Activated CD4-positive, alpha-beta T cell treated with anti-CD3 and anti-CD28 coated beads, Interleukin-10, Interleukin-2, amounts not matched to agents 100 ng/mL and 50 ng/mL, durations not matched to agents 16 hours and 8 hours (primary cell): ENCODE data around the gene DMAP1.
"Not testable (repeated sequence)": the region's sequence is repeated elsewhere in the genome, so short reads cannot be mapped to it uniquely, and the experiment has no call there.

Experiments
- DNase-seq: peaks from one replicate; pipeline ENCODE4 v3.0.0-alpha.2; 2020

Gene DMAP1, protein sequence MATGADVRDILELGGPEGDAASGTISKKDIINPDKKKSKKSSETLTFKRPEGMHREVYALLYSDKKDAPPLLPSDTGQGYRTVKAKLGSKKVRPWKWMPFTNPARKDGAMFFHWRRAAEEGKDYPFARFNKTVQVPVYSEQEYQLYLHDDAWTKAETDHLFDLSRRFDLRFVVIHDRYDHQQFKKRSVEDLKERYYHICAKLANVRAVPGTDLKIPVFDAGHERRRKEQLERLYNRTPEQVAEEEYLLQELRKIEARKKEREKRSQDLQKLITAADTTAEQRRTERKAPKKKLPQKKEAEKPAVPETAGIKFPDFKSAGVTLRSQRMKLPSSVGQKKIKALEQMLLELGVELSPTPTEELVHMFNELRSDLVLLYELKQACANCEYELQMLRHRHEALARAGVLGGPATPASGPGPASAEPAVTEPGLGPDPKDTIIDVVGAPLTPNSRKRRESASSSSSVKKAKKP

DNA sequence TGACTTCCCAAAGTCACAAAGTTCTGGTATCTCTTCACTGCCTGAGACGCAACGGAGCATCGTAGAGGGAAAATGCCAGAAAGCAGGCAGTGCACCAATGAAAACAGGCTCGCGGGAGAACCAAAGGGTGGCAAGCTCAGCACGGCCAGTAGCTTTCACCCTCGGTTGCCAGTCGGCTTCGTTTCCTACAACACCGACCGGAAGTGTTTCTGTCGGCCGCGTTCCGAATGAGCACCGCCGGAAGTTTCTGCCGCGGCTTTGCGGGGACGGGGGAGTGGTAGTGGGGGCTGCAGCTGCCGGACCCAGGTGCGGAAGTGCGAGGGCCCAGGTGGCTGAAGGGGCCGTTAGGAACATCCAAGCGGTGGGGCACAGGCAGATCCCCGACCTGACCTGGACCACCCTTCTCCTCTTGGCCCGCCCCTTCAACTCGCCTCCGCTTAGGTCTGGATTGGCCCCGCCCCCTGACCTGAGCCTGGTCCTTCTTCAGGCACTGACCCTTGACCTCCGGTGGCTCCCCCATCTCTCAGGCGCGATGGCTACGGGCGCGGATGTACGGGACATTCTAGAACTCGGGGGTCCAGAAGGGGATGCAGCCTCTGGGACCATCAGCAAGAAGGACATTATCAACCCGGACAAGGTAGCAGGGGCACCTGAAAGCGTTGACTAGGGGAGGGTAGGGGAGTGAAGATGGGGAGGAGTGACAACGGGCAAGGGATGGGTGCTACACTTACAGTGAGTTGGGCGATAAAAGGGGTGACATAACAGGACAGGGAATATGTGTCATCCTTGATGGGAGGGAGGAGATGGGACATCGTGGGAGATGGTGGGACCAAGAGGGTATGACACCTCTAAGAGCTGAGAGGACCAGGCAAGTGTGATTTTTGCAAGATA lies at the start of gene DMAP1:
Gene DMAP1, plus strand, starts transcription at position 250 of the 891 bp plus-strand sequence. Its CDS starts 283 bp downstream, at position 533.
- DNase-seq, result peak; percentile 89

DNA sequence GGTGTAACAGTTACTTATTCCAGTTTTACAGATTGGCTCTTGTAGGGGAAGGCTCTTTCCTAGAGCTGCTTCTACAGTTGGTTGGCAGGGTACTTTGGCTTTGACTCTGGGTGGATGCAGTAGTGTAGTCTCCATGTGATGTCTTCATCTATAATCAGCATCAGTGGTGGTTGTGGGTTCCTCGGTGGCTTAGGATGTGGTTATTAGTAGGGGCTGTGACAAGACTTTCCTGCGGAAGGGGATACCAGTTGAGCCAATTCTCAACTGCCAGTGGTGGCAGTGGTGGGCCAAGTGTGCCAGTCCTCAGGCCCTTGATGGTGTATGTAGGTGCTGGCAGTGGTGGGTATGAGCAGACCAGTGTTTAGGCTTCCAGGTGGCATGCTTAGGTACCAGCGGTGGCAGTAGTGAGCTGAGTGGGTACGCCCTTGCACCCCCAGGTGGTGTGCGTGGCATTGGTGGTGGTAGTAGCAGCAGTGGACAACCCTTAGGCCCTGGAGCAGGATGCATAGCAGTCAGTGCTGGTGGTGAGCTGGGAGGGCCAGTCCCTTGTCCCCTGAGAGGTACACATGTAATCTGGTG lies 44.7 kb upstream of the DMAP1 start:
- peak; percentile 63 for DNase-seq

DNA sequence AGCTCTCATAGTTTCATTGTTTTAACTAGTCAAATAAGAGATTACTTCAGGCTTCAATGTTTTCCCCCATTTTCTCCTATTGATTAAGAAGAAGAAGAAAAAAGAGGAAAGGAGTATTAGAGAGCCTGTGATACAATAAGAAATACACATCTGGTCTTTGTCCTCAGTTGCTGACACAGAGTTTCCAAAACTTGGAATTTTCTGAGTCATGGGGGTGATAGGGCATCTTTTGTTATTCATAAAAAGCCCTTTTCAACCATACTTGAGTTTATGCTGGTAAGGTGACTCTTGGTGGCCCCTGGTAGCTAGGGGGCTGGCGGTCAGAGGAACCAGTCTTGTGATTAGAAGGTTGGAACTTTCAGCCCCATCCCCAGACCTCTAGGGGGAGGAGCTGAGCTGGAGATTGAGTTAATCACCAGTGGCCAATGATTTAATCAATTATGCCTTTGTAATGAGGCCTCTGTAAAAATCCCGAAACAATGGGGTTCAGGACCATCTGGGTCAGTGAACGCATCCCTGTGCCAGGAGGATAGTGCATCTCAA lies 42.9 kb upstream of the DMAP1 start:
- DNase-seq, result no peak

DNA sequence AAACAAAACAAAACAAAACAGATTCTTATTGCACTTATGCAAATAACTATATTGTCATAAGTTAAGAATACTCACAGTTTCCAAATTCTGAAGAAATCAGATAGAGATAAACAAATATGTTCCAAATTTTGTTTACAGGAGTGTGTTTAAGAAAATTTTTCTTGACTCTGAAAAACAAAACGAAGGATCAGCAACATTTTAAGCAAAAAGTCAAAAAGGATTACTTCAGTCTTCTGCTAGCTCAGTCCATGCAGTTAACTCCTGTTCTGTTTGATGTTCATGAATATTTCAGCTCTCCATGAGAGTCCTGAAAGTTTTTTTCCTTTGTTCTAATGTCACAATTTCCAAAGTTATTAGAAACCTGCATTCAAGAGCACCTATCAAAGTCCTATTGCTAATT lies 38.6 kb upstream of the DMAP1 start:
- no peak for DNase-seq

DNA sequence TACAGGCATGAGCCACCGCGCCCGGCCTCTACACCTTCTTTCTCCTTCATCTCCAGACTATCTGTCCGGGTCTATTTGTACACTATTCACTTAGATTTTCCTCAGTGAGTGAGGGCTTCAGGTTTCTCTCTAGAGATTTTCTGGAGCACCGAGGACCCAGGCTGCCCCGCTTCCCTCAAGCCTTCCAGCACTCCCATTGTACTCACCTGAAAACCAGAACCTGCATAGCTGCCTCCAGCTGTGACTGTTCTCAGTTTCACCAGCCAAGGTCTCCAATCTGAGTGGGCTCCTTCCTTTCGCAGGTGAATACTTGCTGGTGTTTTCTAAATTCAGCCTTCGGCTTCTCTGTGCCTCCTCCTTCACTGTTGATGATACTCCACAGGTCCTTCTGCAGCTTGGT lies 12.9 kb upstream of the DMAP1 start:
- DNase-seq, result no peak

DNA sequence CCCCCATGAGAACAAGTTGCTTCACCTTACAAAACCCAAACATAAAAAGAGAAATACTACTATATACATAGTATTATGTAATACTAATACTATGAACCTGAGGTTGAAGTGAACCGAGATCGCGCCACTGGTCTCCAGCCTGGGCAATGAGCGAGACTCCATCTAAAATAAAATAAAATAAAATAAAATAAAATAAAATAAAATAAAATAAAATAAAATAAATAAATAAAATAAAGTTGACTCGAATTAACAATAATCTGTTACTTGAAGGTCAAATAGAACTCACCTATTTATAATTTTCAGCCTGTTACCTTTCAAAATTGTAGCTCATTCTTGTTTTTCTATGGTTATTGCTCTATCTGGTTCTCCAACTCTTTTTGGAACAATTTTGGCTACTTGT lies 6.7 kb upstream of the DMAP1 start:
- not testable (repeated sequence) for DNase-seq

DNA sequence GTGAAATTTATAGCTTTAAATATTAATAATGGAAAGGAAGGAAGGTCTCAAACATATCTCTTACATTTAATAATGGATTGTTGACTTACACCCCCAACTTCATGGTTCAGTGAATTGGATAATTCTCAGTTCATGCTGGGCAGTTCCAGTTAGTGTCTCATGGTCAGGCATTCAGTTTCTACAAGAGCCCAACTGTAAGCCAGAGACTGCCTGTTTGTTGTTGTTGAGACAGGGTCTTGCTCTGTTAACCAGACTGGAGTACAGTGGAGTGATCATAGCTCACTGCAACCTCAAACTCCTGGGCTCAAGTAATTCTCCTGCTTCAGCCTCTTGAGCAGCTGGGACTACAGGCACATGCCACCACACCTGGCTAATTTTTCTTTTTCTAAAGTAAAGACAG lies 5.0 kb upstream of the DMAP1 start:
- DNase-seq, result no peak

DNA sequence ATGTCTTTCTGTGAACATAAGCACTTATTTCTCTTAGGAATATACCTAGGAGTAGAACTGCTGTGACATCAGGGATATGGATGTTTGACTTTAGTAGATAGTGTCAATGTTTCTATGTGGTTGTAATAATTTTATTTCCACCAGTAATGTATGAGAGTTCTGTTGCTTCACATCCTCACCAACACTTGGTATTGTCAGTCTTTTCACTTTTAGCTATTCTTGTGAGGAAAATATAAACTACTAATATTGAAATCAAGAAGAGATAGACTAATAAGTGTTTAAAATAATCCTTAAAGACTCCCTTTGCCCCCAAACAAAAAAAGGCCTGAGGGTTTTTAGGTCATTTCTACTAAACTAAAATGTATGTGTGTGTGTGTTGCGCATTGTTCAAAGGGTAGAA lies 2.7 kb upstream of the DMAP1 start:
- no peak for DNase-seq

DNA sequence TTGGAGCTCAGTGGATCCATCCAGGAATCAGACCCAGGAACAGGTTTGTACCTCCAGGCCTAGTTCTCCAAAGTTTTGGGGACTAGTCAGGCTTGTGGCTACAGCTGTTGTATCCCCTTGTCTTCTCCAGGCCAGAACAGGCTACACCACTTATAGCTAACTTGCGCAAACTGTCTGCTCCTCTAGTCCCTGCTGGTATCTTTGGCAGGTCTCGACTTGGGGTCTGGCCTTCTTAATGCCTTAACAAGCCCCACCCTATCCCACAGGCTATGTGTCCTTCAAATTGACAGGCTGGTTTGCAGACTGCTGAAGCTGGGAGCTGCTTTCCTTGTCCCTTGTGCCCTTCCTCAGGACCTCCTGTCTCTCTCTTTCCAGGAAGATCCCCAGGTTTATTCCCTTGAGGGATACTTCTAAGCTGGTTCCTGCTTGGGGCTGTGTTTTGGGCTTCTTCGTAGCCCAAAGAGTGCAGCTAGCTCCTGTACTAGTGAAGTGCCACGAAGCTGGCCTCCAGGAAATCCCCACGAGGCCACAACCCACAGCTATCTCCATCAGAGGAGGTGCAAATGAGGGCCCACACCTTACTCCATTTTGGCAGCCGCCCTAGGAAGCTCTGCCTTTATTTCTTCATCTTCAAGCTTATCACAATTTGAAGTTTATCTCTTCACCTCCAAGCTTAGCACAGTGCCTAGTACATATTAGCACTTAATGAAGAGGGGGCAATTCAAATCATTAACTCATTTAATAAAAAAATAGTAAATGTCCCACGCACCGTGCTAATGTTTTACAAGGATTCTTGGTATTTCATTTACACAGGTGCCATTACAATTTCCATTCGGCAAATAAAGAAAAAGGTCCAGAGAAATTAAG lies 683 bp upstream of the DMAP1 start:
- peak; percentile 33 for DNase-seq

DNA sequence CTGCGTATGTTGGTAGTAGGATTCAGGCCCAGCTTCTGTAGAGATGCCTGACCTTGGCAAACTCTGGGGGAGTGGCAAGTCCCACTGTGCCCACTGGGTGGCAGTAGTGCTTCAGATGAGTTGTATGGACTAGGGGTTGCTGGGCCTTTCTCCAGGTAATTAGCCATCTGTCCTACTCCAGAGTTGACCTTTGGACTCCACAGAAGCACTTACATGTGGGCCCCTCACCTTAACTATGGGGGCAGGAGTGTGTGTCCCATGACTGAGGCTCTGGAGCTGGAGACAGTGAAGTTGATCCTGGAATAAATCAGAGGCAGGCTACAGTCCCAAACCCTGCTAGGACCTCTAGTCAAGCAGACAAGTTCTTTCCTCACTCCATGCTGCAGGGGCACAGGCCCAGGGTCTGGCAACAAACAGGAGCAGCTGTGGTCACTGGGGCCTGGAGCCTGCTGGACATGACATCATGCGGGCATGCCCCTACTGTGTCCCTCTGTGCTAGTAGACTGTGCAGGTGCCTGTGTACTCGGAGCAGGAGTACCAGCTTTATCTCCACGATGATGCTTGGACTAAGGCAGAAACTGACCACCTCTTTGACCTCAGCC lies 4.6 kb downstream of the DMAP1 start:
- DNase-seq, result peak; percentile 77

DNA sequence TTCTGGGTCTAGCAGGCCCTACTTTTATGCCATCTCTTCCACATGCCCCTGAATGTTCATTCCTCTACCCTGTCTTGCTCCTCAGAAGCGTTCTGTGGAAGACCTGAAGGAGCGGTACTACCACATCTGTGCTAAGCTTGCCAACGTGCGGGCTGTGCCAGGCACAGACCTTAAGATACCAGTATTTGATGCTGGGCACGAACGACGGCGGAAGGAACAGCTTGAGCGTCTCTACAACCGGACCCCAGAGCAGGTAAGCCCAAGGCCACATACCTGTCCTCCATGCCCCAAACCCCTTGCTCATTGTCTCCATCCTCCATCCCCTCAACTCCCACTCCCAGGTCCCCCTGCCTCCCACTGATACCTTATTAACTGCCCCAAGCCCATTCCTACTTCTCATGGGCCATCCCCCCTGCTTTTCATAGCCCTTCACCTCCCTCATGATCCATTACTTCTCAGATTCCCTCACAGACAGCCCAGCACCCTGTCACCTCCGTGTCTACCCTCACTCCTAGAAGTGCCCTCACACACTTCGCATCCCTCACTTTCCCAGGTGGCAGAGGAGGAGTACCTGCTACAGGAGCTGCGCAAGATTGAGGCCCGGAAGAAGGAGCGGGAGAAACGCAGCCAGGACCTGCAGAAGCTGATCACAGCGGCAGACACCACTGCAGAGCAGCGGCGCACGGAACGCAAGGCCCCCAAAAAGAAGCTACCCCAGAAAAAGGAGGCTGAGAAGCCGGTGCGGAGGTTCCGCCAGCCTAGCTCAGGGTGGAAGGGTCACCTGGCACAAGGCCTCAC lies 5.4 kb downstream of the DMAP1 start:
- DNase-seq, result no peak

DNA sequence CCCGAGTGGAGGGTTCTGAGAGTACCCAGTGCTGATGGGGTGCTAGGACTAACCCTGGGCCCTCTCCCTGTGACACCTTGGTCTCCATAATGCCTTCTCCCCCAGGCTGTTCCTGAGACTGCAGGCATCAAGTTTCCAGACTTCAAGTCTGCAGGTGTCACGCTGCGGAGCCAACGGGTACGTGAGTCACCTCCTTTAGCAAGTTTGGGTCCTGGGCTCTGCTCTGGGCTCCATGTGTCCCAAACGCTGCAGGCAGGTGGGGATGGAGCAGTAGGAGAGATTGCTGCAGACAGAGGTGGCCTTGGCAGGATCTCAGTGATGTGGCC lies 6.0 kb downstream of the DMAP1 start:
- DNase-seq, result no peak

DNA sequence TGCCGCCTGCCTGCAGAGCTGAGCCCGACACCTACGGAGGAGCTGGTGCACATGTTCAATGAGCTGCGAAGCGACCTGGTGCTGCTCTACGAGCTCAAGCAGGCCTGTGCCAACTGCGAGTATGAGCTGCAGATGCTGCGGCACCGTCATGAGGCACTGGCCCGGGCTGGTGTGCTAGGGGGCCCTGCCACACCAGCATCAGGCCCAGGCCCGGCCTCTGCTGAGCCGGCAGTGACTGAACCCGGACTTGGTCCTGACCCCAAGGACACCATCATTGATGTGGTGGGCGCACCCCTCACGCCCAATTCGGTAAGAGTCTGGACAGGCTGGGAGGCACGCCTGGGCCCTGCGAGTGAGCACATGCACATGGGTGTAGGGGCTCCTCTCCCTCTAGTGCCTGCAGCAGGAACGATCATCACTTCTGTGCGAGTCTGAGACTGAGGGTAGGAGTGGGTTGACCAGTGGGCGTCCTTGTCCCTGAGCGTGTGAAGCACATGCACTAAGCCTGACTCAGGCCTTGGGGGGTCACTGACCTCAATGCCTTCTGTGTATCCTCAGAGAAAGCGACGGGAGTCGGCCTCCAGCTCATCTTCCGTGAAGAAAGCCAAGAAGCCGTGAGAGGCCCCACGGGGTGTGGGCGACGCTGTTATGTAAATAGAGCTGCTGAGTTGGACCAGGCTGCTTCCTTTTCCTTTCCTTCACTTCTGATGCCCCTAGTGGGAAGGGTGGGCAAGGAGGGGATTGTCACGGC lies 6.9 kb downstream of the DMAP1 start:
- no peak for DNase-seq

DNA sequence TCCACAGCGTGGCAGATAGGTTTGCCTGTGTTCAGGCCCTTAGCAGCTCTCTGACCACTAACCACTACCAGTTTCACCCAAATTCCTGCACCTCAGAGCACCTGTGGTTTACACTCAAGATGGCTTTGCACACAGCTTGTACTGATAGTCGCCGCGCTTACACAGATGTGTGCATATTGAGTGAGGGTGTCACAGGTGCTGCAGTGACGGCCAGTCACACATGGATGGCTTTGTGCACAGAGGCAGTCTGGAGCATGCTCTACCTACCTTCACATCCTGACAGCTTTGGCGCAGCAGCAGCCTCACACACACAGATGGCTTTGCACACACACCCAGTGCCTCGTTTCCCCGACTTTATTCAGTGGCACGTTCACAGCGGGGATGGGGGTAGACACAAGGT lies 7.5 kb downstream of the DMAP1 start:
- no peak for DNase-seq

DNA sequence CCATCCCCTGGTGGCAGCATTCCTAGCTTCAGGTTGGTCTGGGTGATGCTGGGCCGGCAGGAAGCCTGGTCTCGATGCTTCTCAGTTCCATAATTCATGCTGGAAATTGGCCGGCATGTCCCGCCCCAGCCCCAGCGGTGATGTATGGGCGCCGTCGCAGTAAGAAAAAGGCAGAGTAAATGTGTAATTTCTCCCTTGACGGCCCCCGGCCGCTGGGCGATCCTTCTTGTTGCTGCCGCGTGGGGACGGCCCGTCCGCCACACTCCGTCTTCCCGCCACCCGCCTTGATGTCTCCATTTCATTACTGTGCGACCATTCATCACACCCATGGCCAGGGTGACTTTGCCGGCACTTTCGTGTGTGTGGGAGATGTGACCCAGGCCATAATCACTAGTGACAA lies 8.5 kb downstream of the DMAP1 start:
- no peak for DNase-seq

DNA sequence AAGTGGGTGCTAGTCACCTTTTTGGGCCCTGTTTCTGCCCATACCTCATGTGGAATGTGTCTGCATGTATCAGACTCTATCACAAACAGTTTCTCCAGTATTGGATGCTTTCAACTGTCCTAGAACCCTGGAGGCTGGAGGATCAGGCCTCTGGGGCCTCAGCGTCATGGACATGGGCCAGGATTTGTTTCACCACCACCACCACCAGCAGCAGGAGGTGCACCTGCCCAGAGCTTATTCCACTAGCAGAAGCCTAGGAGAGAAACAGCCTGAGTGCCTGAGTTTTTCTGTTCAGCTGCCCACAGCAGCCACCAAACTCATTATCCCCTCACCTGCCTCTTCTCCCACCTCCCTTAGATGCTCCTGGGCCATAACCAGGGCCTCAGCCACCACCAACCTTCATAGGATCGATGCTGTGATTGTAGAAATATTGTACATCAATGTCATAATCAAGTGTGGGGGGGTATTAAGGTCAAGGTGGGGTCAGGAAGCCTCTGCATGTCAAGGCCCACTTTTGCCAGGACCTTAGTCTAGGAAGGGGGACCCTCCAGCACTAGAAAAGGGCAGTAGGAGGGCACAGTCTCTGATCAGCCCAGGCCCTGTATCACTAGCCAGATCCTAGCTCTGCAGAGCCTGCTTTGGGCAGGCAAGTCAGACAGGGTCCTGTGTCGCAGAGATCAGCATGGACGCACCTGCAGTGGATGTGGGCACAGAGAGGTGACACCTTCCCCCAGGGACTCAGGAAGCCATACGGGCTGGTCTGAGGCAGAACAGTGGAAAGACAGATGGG lies 9.3 kb downstream of the DMAP1 start:
- DNase-seq, result no peak

DNA sequence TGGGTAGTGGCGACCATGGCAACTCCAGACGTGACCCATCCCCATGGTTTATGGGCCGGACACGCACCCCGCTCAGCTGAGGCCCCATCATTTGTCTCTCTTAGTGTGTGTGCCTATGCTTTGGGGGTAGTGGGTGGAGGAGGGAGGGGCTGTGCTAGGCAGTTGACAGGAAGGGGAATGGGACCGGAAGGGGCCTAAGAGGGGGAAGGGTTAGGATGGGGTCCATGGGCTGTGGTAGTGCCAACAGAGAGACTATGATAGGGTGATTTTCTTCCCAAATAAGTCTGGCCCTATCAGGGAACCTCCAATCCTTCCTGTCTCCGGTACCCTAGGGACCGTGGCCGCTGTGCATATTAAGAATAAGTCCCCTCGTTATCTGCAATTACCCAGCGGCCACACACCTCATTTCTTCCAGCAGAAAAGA lies 9.9 kb downstream of the DMAP1 start:
- no peak for DNase-seq

DNA sequence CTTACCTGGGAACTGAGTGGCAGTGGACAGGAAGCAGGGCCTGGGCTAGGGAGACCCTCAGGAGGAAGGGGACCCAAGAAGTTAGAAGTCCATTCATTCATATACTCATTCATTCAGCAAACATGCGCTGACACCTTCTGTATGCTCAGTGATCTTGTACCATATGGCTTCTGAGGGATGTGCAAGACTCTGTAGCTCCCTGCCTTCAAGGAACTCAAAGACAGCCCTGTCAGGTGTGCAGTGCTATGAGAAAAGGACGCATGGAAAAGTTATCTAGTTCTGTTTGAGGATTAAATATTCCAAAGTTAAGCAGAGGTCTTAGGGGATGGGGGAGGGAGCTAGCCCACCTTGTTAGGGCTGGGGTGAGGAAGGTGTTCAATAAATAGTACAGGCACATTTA lies 12.5 kb downstream of the DMAP1 start:
- no peak for DNase-seq

DNA sequence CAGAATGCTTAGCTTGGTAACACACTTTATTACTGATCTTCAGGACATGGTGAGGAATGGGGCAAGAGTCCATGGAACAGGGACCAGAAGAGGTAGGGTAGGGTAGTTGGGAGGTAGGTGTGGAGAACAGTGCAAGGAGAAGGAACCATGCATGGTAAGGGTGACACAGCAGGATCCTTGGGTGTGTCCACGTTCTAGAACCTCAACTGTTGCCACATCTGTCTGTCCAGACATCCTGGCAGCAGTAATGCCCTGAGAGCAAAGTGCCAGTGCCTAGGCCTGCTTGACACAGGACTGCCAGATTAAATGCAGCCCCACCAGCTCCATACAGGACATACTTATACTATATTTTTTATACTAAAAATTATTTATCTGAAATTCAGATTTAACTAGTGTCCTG lies 13.9 kb downstream of the DMAP1 start:
- no peak for DNase-seq

DNA sequence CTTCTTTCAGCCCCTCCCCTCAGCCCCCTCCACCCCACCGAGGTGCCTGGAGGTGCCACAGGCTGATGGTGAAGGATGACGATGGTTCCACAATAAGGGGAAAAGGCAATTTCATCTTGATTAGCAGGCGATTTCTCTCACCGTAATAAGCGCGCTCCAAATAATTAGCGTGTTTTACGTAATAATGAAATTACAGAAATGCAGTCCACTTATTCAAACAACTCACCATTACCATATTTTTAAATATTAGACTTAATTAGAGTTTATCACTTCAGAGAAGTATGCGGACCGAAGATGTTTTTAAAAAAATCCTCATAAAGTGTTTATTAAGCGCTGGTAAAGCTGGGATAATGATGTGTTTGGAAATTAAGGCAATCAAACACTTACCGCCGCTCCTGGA lies 14.9 kb downstream of the DMAP1 start:
- DNase-seq, result no peak
